ENCODE measurements around the gene PTPN4.

- no peak for TF ChIP-seq EP300 (IDR thresholded peaks at IDR 0.05)
- TF ChIP-seq POLR2AphosphoS5 (IDR thresholded peaks at IDR 0.05), result no peak
These were observed 9.0 kb downstream of the PTPN4 start for GRCh38 chr2:119768742-119769141.
